GM18511 (cell line): ENCODE results near the gene GLO1.

Source experiments
- ATAC-seq: cut with Tn5 transposase; IDR thresholded peaks from one replicate; pipeline ENCODE4 v1.9.1; 2021; ENCODE audit warnings: mild to moderate bottlenecking, moderate library complexity; ENCODE audit not compliant: unreplicated experiment

The GLO1 gene

GRCh38 chr6:38673397-38674165, 29.4 kb downstream of the GLO1 start:
- ATAC-seq = no peak

- ATAC-seq = peak; percentile 80
These were observed 31.0 kb downstream of the GLO1 start for GRCh38 chr6:38671885-38672467.

- no peak for ATAC-seq
These were observed 44.4 kb downstream of the GLO1 start for GRCh38 chr6:38658418-38659167.

GRCh38 chr6:38656896-38657295, 46.0 kb downstream of the GLO1 start:
- ATAC-seq = no peak

- no peak for ATAC-seq
These were observed 48.7 kb downstream of the GLO1 start for GRCh38 chr6:38654263-38654662.

GRCh38 chr6:38651121-38651784, 51.7 kb downstream of the GLO1 start:
- ATAC-seq = no peak

- no peak for ATAC-seq
These were observed 52.7 kb downstream of the GLO1 start for GRCh38 chr6:38650207-38650752.

- no peak for ATAC-seq
These were observed 53.2 kb downstream of the GLO1 start for GRCh38 chr6:38649744-38650143.

GRCh38 chr6:38648629-38649028, 54.3 kb downstream of the GLO1 start:
- ATAC-seq = no peak

- ATAC-seq = no peak
These were observed 56.6 kb downstream of the GLO1 start for GRCh38 chr6:38646166-38646878.

GRCh38 chr6:38644951-38645350, 58.0 kb downstream of the GLO1 start:
- no peak for ATAC-seq

- ATAC-seq = peak; percentile 21
These were observed 62.6 kb downstream of the GLO1 start for GRCh38 chr6:38640216-38640909.

GRCh38 chr6:38639498-38640215, 63.3 kb downstream of the GLO1 start, which contains the start of gene BTBD9:
Gene BTBD9 (minus strand): TSS chr6:38639929.
- ATAC-seq = peak; percentile 88

- ATAC-seq = peak; percentile 38
These were observed 63.9 kb downstream of the GLO1 start for GRCh38 chr6:38638941-38639497.

GRCh38 chr6:38637756-38638155, 65.2 kb downstream of the GLO1 start:
- ATAC-seq = no peak

GRCh38 chr6:38636027-38636426, 66.9 kb downstream of the GLO1 start:
- no peak for ATAC-seq

- no peak for ATAC-seq
These were observed 68.4 kb downstream of the GLO1 start for GRCh38 chr6:38634518-38634917.

GRCh38 chr6:38632490-38632889, 70.5 kb downstream of the GLO1 start:
- ATAC-seq = no peak
